Endothelial cell of umbilical vein (primary cell): ENCODE results near the gene HSPA14. TPM values are rescaled to one million over a fixed set of nuclear protein-coding genes. Genes with fewer than 3 reads are reported as not detected.

Experiments used
- BruUV-seq: library from RNA; stranded (reverse); fragments of 400-500 nt; replicated peaks from 2 replicates; lab custom pipeline; 2021; lab: Mats Ljungman, UMichigan
- CTCF ChIA-PET: fragments of 300-600, 350-600 bp; sonication (Branson Sonifier 250); formaldehyde crosslinking; loops from one replicate; lab custom pipeline; 2021; ENCODE audit warnings: antibody characterized with exemption, inconsistent platforms; lab: Charles Lee
- POLR2A ChIA-PET: fragments of 300-600, 350-600 bp; sonication (Branson Sonifier 250); formaldehyde crosslinking; loops from one replicate; lab custom pipeline; 2021; ENCODE audit warnings: antibody characterized with exemption, inconsistent platforms; lab: Charles Lee
- DNase-seq: peaks from one replicate; pipeline ENCODE4 v3.0.0-alpha.2; 2011; ENCODE audit warnings: low read depth, low spot score
- FAIRE-seq: peaks from 2 replicates; lab custom pipeline; 2011; peaks lifted over from hg19 to GRCh38; lab: Jason Lieb, UNC
- H2AFZ ChIP-seq: 2 replicates; pipeline ENCODE4 v1.6.0; 2012; ENCODE audit warnings: low read depth, low read length, control low read depth, inconsistent platforms
- H3K27ac ChIP-seq: 2 replicates; pipeline ENCODE4 v1.5.1; 2011; ENCODE audit warnings: low read depth, mild to moderate bottlenecking, control low read depth, low read length, moderate library complexity; ENCODE audit not compliant: insufficient read depth
- H3K27me3 ChIP-seq, 2 experiments: 2 replicates each; pipeline versions ENCODE4 v1.6.0 to v1.6.1; 2011; ENCODE audit warnings: low read length in 2 of 2, mixed read lengths in 1 of 2; ENCODE audit not compliant: control insufficient read depth in 2 of 2, insufficient read depth in 2 of 2
- H3K36me3 ChIP-seq, 2 experiments: 2 replicates in 1 of 2; 3 replicates in 1 of 2; pipeline ENCODE4 v1.5.1; 2011; ENCODE audit warnings: low read length in 2 of 2, mild to moderate bottlenecking in 1 of 2, moderate library complexity in 1 of 2; ENCODE audit not compliant: control insufficient read depth in 2 of 2, insufficient read depth in 2 of 2; ENCODE audit errors: extremely low read depth in 1 of 2
- H3K4me1 ChIP-seq: 3 replicates; pipeline ENCODE4 v1.5.1; 2011; ENCODE audit warnings: mild to moderate bottlenecking, low read length; ENCODE audit not compliant: control insufficient read depth, insufficient read depth; ENCODE audit errors: extremely low read depth
- H3K4me2 ChIP-seq: 2 replicates; pipeline ENCODE4 v1.6.1; 2011; ENCODE audit warnings: low read length, control low read depth, mixed read lengths; ENCODE audit not compliant: insufficient read depth
- H3K4me3 ChIP-seq, 3 experiments: fragments of 200-600 bp in 1 of 3; sonication (generic), shearing (Covaris generic) in 1 of 3; replicated peaks in 1 of 3; 2 replicates each; pipeline ENCODE4 v1.5.1; 2011 to 2016; ENCODE audit warnings: control low read depth in 3 of 3, low read length in 3 of 3, mild to moderate bottlenecking in 2 of 3, inconsistent platforms in 1 of 3, low read depth in 1 of 3, moderate library complexity in 1 of 3; ENCODE audit not compliant: insufficient read depth in 1 of 3
- H3K79me2 ChIP-seq: 2 replicates; pipeline ENCODE4 v1.6.0; 2012; ENCODE audit warnings: low read length, inconsistent platforms; ENCODE audit not compliant: control insufficient read depth, insufficient read depth
- H3K9ac ChIP-seq: replicated peaks from 2 replicates; pipeline ENCODE3; 2011; ENCODE audit warnings: low read length, control low read depth; ENCODE audit not compliant: insufficient read depth; ENCODE audit errors: extremely low read depth
- H3K9me1 ChIP-seq: replicated peaks from 3 replicates; pipeline ENCODE4 v1.6.0; 2011; ENCODE audit warnings: mild to moderate bottlenecking, low read length; ENCODE audit not compliant: control insufficient read depth, insufficient read depth; ENCODE audit errors: extremely low read depth
- H3K9me3 ChIP-seq: replicated peaks from 2 replicates; pipeline ENCODE4 v1.5.1; 2012; ENCODE audit warnings: low read length, inconsistent platforms; ENCODE audit not compliant: control insufficient read depth, insufficient read depth
- H4K20me1 ChIP-seq: replicated peaks from 2 replicates; pipeline ENCODE3; 2011; ENCODE audit warnings: mild to moderate bottlenecking, low read length; ENCODE audit not compliant: control insufficient read depth, insufficient read depth; ENCODE audit errors: extremely low read depth
- CTCF ChIP-seq, 2 donors: IDR thresholded peaks; 1 replicate in 1 of 2; 2 replicates in 1 of 2; pipeline ENCODE4 v1.5.1; 2011; ENCODE audit warnings: low read length in 2 of 2, mild to moderate bottlenecking in 2 of 2, moderate library complexity in 2 of 2, control low read depth in 1 of 2, inconsistent platforms in 1 of 2, low read depth in 1 of 2; ENCODE audit not compliant: insufficient read depth in 1 of 2; ENCODE audit errors: extremely low read depth in 1 of 2
- EZH2 ChIP-seq: IDR thresholded peaks from 2 replicates; pipeline ENCODE4 v1.6.1; 2012; ENCODE audit warnings: borderline replicate concordance, low read depth, mild to moderate bottlenecking, moderate library complexity, low read length, inconsistent platforms; ENCODE audit not compliant: severe bottlenecking
- FOS ChIP-seq: IDR thresholded peaks from 2 replicates; pipeline ENCODE4 v1.6.1; 2011; ENCODE audit warnings: mild to moderate bottlenecking, low read length, moderate library complexity, borderline replicate concordance; ENCODE audit not compliant: insufficient read depth
- GATA2 ChIP-seq: IDR thresholded peaks from 2 replicates; pipeline ENCODE4 v1.7.0; 2011; ENCODE audit warnings: low read depth, mild to moderate bottlenecking, moderate library complexity, mixed read lengths, low read length; ENCODE audit not compliant: insufficient read length, insufficient read depth
- JUN ChIP-seq: IDR thresholded peaks from 2 replicates; pipeline ENCODE4 v1.6.1; 2011; ENCODE audit warnings: borderline replicate concordance, low read depth; ENCODE audit not compliant: insufficient read length, insufficient read depth
- MAX ChIP-seq: IDR thresholded peaks from 2 replicates; pipeline ENCODE4 v1.6.1; 2011; ENCODE audit not compliant: insufficient read depth, insufficient read length
- MYC ChIP-seq: IDR thresholded peaks from one replicate; pipeline ENCODE4 v1.6.1; 2011; ENCODE audit warnings: mild to moderate bottlenecking, low read depth, low read length
- POLR2A ChIP-seq: IDR thresholded peaks from 2 replicates; pipeline ENCODE4 v1.6.1; 2012; ENCODE audit warnings: low read depth, mild to moderate bottlenecking, control low read depth, low read length
- POLR2AphosphoS5 ChIP-seq: IDR thresholded peaks from 2 replicates; pipeline ENCODE4 v1.6.1; 2012; ENCODE audit warnings: low read depth, mild to moderate bottlenecking, control low read depth, low read length, moderate library complexity; ENCODE audit not compliant: insufficient read depth
- dilution Hi-C: fragments of 300-500 bp; cut with MboI; formaldehyde crosslinking; loops from one replicate; pipeline ENCODE4 v1.15.0; 2019; ENCODE audit warnings: low sequenced_read_pairs; ENCODE audit not compliant: extremely low pct_ligation_motif_present
- intact Hi-C: fragments of 100-400 bp; cut with micrococcal nuclease; formaldehyde crosslinking; loops from one replicate; pipeline ENCODE4 v1.10.0; 2022
- polyA plus RNA-seq, 4 experiments: library from polyadenylated mRNA; depleted of rRNA in 3 of 4; stranded (reverse) in 3 of 4; unstranded in 1 of 4; fragments of >200 nt; gene quantifications; 2 replicates each; pipeline versions ENCODE4 v1.2.1 to v1.2.3, GENCODE V29; 2011 to 2012; ENCODE audit warnings: missing spikeins in 1 of 4
- total RNA-seq: library from RNA; stranded (reverse); gene quantifications from 2 replicates; pipeline ENCODE4 v1.2.3, GENCODE V29; 2021

Gene HSPA14
- total and polyA plus RNA-seq, 2 donors (not counting 3 experiments of a cell fraction or from before 2014, with no cell fraction given): 7.6 to 15.7 TPM

- FAIRE-seq (no peak), DNase-seq (no peak)
- Histone ChIP-seq H3K4me3 (no peak overlapping the region), H2AFZ (no peak overlapping the region), H4K20me1 (no peaks in the 10 kb centered on the region), H3K4me2 (no peak overlapping the region), H3K36me3 (peaks cover 0 to 4% of the 10 kb centered on the region in 2 experiments), H3K79me2 (no peaks in the 10 kb centered on the region), H3K27me3 (no peaks in the 10 kb centered on the region), H3K9ac (no peak overlapping the region), H3K9me3 (no peaks in the 10 kb centered on the region), H3K9me1 (no peaks in the 10 kb centered on the region), H3K27ac (no peak overlapping the region), H3K4me1 (no peaks in the 10 kb centered on the region)
- dilution Hi-C loops (no loop called here), intact Hi-C loops (no loop called here)
- POLR2A ChIA-PET: no interaction called here
- CTCF ChIA-PET: interaction anchor here (1.5 kb wide), 1 partner anchor 360 kb away, joined by 3 read pairs; no protein-coding TSS in a partner anchor
- TF ChIP-seq GATA2 (no peak), POLR2AphosphoS5 (no peak), FOS (no peak), MYC (no peak), POLR2A (no peak), JUN (no peak), MAX (no peak), EZH2 (no peak), CTCF (IDR thresholded peaks at IDR 0.05; ENCODE audit: extremely low read depth in 1 of 2, insufficient read depth in 1 of 2, low read depth in 1 of 2, low read length in 2 of 2) (no peak)
- no TSS peak for BruUV-seq
Observed at GRCh38 chr10:14858338-14858960, 20.3 kb downstream of the HSPA14 start.
